GM19043 (cell line): Measurements from ENCODE around the gene C8B.

Experiments
- ATAC-seq: cut with Tn5 transposase; IDR thresholded peaks from one replicate; pipeline ENCODE4 v1.9.1; 2021; ENCODE audit warnings: low read depth; ENCODE audit not compliant: unreplicated experiment

C8B gene

GRCh38 chr1:56905667-56906066, 60.1 kb downstream of the C8B start:
- no peak for ATAC-seq

DNA sequence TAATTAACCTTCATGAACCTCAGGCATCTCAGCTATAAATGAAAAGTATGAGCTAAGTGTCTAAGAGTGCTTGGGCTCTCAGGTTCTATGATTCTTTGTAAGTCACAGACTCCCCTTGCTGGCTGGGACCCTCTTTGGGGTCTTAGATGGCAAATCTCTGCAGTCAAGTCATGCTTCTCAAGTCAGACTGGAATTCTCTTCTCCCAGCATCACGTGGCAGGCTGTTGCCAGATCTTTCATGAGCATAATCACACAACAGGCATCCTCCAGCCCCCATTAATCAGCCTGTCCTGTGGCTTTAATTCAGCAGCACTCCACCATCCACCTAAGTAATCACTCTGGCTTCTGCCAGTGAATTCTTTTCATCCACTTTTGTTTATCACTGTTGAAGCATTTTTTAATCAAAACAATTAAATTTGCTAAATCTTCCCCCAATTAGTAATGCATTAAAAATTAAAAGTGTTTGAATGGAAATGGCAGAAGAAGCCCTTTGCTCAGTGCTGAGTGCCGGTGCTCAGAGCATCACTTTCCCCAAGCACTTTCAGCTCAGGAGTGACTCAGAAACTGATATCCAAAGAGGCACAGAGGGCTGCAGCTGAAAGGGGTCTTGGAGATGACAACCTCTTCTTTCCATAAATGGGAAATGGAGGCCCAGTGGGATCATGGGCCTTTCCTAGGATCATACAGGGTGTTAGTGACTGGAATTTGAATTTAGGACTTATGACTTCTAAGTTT, 61.0 kb downstream of the C8B start:
- no peak for ATAC-seq

- ATAC-seq = no peak
Measured at GRCh38 chr1:56903778-56904177, 62.0 kb downstream of the C8B start.

- no peak for ATAC-seq
Measured at GRCh38 chr1:56901716-56902115, 64.1 kb downstream of the C8B start.

DNA sequence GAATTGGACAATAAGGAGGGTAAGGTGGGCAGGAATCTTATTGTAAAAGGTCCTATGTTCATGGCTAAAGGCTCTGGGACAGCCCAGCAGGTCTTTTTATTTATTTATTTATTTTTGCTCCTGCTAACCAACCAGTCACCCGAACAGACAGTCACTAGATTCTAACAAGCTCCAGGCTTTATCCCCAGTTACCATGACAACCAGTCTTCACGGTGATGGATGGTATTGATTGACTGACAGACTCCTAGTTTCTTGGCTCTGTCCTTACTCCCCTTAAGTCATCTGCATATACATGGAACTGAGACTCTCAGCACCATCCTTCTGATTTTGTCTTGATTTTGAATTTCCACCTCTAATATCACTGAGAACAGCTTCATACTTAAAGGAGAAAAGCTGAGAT, 66.9 kb downstream of the C8B start:
- ATAC-seq = no peak

DNA sequence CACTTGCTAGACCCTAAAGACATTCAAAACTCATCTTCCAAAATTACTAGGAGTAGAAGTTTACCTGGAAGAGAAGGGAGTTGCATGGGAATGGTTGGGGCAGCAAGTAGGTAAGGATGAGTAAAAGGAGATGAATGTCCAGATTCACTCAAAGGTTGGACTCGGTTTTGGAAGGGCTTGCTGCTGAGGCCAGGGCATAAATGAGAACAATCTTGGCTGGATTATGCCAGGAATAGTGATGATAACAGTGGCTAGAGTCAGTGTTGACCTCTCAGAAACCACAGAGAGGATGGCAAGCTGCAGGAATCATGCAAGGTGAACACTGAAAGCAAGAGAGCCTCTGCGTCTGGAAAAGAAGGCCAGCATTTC, 67.8 kb downstream of the C8B start:
- no peak for ATAC-seq

DNA sequence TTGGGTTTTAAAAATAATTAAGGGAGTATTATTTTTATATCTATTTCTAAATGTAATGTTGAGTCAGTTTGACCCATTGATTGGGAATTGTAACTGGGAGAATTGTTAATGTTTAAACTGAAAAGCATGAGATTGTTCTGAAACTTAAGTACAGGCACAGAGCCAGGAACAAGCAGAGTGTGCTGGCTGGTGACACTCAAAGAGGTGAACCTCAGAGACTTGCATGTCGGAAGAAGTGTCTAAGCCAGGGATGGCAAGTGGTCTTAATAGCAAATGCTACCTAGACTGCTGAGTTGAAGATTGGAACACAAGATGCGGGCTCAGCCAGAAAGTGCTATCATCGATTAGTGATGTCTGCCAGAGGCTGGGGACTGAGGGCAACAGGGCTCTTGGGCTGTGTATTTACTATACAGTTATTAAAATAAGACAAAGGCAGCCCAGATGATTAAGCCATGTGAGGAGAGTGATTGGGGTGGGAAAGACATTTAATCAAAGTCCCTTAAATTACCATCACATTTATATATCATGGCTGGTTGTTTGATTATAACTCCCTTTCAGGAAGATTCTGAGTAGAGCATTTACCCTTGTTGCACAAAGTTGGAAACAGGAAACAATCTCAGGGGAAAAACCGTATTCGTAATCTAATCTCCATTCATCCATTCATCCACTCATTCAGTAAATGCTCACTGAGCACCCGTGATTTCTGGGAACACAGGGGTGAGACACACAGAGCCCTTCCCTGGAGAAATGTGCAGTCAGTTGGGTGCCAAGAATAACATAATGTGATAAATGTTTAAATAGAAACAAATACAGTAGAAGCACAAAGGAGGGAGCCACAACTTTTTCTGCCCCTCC, 68.4 kb downstream of the C8B start:
- no peak for ATAC-seq

- ATAC-seq = no peak
Measured at GRCh38 chr1:56894014-56894413, 71.8 kb downstream of the C8B start.

DNA sequence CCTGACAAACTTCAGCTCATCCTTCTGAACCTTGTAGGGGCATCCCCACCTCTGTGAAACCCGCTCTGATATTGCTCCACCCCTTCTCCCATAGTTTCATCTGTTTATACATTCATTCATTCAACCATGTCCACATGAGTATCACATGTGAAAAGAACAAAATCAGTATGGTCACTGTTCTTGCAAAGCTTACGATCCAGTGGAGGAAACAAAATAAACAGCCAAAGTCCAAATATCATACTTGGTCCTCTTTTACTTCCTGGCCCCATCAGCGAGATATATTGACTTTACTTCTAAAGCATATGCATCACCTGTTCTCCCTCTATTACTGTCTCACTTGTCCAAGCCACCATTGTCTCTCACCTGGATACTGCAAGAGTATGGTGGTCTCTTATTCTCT, 75.6 kb downstream of the C8B start:
- no peak for ATAC-seq

DNA sequence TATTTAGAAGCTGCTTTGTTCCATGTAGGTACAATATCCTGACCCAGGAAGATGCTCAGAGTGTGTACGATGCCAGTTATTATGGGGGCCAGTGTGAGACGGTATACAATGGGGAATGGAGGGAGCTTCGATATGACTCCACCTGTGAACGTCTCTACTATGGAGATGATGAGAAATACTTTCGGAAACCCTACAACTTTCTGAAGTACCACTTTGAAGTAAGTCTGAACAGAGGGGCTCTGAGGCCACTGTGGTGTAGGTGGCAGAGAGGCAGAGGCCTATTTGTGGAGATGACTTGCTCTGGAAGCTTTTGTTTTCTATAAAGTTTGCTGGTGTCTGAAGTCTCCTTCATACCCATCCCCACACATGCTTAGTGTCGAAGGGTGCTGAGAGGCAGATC, 84.4 kb downstream of the C8B start:
- no peak for ATAC-seq

DNA sequence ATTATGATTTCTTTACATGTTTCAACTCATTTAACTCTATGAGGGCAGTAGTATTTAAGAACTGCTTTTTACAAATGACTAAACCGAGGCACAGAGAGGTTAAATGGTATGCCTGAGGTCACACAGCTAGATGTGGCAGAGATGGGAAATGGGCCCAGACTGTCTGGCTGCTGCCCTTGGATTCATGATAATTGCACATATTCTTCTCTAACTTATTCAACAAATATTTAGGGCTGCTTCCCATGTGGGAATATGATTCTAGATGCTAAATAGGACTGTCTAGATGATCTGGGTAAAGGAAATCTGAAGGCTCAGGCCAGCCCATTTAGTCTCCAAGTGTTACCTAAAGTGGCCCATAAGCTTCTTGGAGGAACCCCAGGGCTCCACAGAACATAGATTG, 85.0 kb downstream of the C8B start:
- no peak for ATAC-seq
